HG02798 (cell line): ENCODE measurements around the gene BORCS6.
A peak's percentile ranks its signal among the peaks of the same experiment; 100 is the strongest.
"Not testable (repeated sequence)": the region's sequence is repeated elsewhere in the genome, so short reads cannot be mapped to it uniquely, and the experiment has no call there.

Experiments
- ATAC-seq: cut with Tn5 transposase; IDR thresholded peaks from one replicate; pipeline ENCODE4 v1.9.1; 2021; ENCODE audit warnings: mild to moderate bottlenecking; ENCODE audit not compliant: unreplicated experiment, poor library complexity

Gene BORCS6

DNA sequence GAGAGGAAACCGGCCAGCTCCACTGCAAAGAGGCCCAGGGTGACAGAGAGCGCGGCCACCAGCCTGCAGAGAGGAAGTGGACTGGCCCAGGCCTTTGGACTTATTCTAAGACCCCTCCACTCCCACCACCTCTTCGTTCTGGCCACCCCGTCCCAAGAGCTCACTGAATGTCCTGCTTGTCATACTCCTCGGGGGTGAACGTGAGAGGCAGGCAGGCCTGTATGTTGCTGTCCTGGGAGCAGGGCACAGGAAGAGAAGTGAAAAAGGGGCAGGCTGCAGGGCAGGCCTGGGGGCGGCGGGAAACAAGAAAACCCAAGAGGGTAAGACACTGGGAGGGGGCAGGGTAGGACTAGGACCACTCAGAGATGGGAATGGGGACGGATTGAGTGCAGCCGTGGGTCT is 14.2 kb downstream of the BORCS6 start:
- ATAC-seq, result no peak

GRCh38 chr17:8173871-8174322 is 16.1 kb downstream of the BORCS6 start:
- ATAC-seq, result no peak

- ATAC-seq, result peak; percentile 78
Measured at GRCh38 chr17:8173056-8173870, 16.7 kb downstream of the BORCS6 start.

- ATAC-seq, result not testable (repeated sequence)
Measured at GRCh38 chr17:8170186-8170585, 19.8 kb downstream of the BORCS6 start.

- no peak for ATAC-seq
Measured at GRCh38 chr17:8167526-8167925, 22.5 kb downstream of the BORCS6 start.

GRCh38 chr17:8166731-8167130 is 23.2 kb downstream of the BORCS6 start:
- no peak for ATAC-seq

DNA sequence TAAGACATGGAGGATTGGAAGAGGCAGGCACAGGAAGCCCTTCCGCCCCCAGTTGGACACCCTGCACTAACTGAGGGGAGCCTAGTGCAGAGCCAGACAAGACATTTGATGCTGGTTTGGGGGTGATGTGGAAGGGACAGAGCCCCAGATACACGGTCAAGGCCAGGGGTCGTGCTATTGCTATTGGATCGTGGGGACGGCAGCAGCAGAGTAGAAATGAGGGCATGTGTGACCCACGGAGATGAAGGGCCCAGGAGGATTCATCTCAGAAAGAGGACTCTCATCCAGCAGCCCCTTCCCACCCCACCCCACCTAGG is 25.2 kb downstream of the BORCS6 start:
- ATAC-seq, result no peak

DNA sequence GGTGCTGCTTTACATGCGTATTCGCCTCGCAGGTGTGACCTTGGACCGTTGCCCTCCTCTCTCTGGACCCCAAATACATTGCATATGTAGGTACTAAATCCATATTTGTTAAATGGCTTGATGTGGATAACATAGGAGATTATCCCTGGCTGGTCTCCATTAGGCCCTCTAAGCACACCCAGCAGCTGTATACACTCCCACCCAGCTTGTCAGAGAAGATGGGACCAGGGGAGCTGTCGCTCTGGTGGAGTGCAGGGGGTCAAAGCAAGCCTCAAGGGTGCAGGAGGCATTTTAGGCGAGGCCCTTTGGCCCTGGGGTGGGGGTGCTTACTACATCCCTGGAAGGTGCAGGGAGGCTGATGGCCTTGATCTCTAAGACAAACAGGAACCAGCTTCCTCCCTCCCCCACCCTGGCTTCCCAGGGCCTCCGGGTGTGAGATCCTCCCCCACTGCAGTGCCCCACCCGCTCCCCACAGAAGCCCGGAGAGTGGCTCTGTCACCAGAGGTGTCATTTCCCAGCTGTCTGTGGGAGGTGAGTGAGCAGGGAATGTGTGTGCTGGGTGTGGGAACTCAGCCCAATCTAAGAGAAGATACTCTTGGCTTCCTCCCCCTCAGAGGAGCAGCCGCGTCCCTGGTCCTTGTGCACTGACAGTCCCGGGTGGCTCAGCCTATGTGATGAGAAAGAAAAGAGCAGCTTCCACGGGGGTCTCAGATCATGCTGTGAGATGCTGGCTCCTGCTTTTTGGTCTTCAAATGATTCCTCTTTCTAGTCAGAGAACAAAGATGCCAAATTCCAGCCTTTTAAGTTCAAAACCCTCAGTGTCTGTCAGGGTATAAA is 25.8 kb downstream of the BORCS6 start:
- ATAC-seq, result no peak

GRCh38 chr17:8162997-8163977 is 26.7 kb downstream of the BORCS6 start:
- ATAC-seq, result peak; percentile 8

DNA sequence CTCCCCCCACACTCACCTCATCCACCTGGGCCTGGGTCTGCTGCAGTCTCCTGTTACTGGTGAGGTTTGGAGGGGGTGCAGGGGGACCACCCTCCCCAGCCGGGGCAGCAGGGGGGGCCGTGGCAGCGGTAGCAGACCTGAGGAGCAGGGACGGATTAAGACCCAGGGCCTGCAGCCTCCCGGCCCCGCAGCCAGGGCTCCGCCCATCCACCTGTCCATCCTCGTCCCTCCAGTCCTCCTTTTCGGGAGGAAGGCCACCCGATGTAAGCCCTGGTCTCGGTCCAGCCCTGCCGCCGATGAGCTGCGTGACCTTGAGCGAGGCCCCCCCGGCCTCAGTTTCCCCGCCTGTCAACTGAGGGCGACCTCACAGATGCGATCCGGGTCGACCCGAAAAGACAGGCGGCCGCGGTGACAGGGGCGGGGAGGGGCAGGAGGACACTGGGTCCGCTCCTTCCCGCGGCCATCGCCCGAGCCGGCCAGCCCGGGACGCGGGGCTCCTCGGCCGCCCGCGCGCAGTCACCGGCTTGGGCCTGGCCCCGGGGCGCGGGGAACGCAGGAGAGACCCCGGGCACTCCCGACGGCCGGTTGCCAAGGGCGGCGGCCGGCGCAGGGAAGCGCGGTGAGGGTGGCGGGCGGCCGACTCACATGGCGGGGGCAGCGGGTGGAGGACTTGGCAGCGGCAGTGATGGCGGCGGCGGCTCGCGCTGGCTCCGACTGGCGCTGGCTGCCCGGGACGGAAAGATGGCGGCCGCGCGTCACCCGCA is 27.6 kb downstream of the BORCS6 start, which contains the start of gene VAMP2:
TSS of gene VAMP2 (minus strand) at position 716 of the 764 bp plus-strand sequence. CDS start at position 647, 69 bp downstream.
- ATAC-seq, result peak; percentile 58

- no peak for ATAC-seq
Measured at GRCh38 chr17:8161289-8162232, 28.4 kb downstream of the BORCS6 start.

DNA sequence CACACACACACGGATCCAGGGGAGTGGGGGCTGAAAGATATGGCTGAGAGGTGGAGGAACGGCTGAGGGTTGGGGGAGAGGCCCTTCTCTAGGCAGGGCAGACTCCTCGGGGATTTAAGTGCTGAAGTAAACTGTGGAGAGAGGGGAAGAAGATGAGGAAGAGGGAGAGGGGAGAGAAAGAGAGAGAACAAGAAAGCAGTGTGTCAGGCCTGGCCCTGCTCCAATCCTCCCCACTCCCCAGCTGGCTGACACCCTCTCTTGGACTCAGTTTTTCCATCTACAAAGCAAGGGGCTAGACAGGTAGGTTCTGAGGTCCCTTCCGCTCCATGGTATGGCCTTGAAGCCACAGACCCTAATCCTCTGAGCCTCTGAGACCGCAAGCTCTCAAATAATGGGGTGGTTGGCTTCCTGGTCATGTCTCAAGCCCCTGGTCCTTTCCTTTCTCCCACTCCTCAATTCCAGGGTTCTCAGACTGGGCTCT is 29.2 kb downstream of the BORCS6 start:
- ATAC-seq, result no peak

DNA sequence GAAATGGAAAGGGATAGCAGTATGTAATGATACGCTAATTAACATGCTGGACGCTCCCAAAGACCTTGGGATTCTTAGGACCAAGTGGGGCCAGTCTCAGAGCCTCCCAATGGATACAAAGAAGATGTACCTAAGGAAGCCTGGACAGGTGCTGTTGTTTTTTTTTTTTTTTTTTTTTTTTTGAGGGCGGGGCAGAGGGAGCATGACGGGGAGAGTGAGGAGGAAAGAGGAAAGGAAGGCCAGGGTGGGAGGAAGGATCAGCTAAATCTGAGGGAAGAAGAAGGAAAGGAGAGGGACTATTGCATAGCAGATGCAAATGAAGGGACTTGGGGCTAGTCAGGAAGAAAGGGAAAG is 29.8 kb downstream of the BORCS6 start:
- no peak for ATAC-seq

DNA sequence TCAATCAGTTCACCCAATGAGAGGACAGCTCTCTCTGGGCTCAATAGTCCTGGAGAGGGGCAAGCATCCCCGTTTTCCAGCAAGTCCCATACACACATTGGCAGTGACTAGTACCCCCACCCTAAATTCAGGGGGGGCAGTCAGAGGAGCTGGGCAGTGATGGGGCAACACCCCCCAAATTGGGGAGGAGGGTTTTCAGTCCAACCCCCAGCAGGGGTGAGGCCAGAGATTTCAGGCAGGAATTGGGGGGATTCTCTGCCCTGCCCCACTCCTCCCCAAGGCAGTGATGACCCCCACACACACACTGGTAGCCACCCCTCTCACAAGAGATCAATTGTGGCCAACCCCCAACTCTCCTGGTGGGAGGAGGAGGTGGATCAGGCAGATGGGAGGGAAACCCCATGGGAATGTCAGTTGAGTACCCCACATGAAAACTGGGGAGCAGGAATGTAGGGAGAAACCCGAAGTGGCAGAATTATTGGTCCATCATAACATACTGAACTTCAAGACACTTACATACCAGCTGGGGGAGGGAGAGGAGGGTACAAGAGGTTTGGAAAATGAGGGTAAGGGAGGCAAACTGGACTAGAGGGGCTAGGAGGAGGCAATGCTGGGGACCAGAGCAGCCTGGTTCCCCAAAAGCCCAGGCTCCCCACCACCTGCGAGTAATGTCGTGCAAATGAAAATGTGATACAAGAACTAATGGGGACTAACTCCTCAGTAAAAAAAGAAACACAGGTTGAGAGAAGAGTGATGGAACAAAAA is 30.3 kb downstream of the BORCS6 start:
- ATAC-seq, result no peak

- no peak for ATAC-seq
Measured at GRCh38 chr17:8159032-8159400, 31.0 kb downstream of the BORCS6 start.

- no peak for ATAC-seq
Measured at GRCh38 chr17:8158267-8159031, 31.5 kb downstream of the BORCS6 start.
